Endothelial cell of umbilical vein (primary cell): Measurements from ENCODE around the gene SMKR1. TPM values are rescaled to one million over a fixed set of nuclear protein-coding genes. Genes with fewer than 3 reads are reported as not detected.

Experiments used
- BruUV-seq: library from RNA; stranded (reverse); fragments of 400-500 nt; replicated peaks from 2 replicates; lab custom pipeline; 2021; lab: Mats Ljungman, UMichigan
- CTCF ChIA-PET: fragments of 300-600, 350-600 bp; sonication (Branson Sonifier 250); formaldehyde crosslinking; loops from one replicate; lab custom pipeline; 2021; ENCODE audit warnings: antibody characterized with exemption, inconsistent platforms; lab: Charles Lee
- POLR2A ChIA-PET: fragments of 300-600, 350-600 bp; sonication (Branson Sonifier 250); formaldehyde crosslinking; loops from one replicate; lab custom pipeline; 2021; ENCODE audit warnings: antibody characterized with exemption, inconsistent platforms; lab: Charles Lee
- DNase-seq: peaks from one replicate; pipeline ENCODE4 v3.0.0-alpha.2; 2011; ENCODE audit warnings: low read depth, low spot score
- FAIRE-seq: peaks from 2 replicates; lab custom pipeline; 2011; peaks lifted over from hg19 to GRCh38; lab: Jason Lieb, UNC
- H2AFZ ChIP-seq: 2 replicates; pipeline ENCODE4 v1.6.0; 2012; ENCODE audit warnings: low read depth, low read length, control low read depth, inconsistent platforms
- H3K27ac ChIP-seq: 2 replicates; pipeline ENCODE4 v1.5.1; 2011; ENCODE audit warnings: low read depth, mild to moderate bottlenecking, control low read depth, low read length, moderate library complexity; ENCODE audit not compliant: insufficient read depth
- H3K27me3 ChIP-seq, 2 experiments: 2 replicates each; pipeline versions ENCODE4 v1.6.0 to v1.6.1; 2011; ENCODE audit warnings: low read length in 2 of 2, mixed read lengths in 1 of 2; ENCODE audit not compliant: control insufficient read depth in 2 of 2, insufficient read depth in 2 of 2
- H3K36me3 ChIP-seq, 2 experiments: 2 replicates in 1 of 2; 3 replicates in 1 of 2; pipeline ENCODE4 v1.5.1; 2011; ENCODE audit warnings: low read length in 2 of 2, mild to moderate bottlenecking in 1 of 2, moderate library complexity in 1 of 2; ENCODE audit not compliant: control insufficient read depth in 2 of 2, insufficient read depth in 2 of 2; ENCODE audit errors: extremely low read depth in 1 of 2
- H3K4me1 ChIP-seq: 3 replicates; pipeline ENCODE4 v1.5.1; 2011; ENCODE audit warnings: mild to moderate bottlenecking, low read length; ENCODE audit not compliant: control insufficient read depth, insufficient read depth; ENCODE audit errors: extremely low read depth
- H3K4me2 ChIP-seq: 2 replicates; pipeline ENCODE4 v1.6.1; 2011; ENCODE audit warnings: low read length, control low read depth, mixed read lengths; ENCODE audit not compliant: insufficient read depth
- H3K4me3 ChIP-seq, 3 experiments: fragments of 200-600 bp in 1 of 3; sonication (generic), shearing (Covaris generic) in 1 of 3; replicated peaks in 1 of 3; 2 replicates each; pipeline ENCODE4 v1.5.1; 2011 to 2016; ENCODE audit warnings: control low read depth in 3 of 3, low read length in 3 of 3, mild to moderate bottlenecking in 2 of 3, inconsistent platforms in 1 of 3, low read depth in 1 of 3, moderate library complexity in 1 of 3; ENCODE audit not compliant: insufficient read depth in 1 of 3
- H3K79me2 ChIP-seq: 2 replicates; pipeline ENCODE4 v1.6.0; 2012; ENCODE audit warnings: low read length, inconsistent platforms; ENCODE audit not compliant: control insufficient read depth, insufficient read depth
- H3K9ac ChIP-seq: replicated peaks from 2 replicates; pipeline ENCODE3; 2011; ENCODE audit warnings: low read length, control low read depth; ENCODE audit not compliant: insufficient read depth; ENCODE audit errors: extremely low read depth
- H3K9me1 ChIP-seq: replicated peaks from 3 replicates; pipeline ENCODE4 v1.6.0; 2011; ENCODE audit warnings: mild to moderate bottlenecking, low read length; ENCODE audit not compliant: control insufficient read depth, insufficient read depth; ENCODE audit errors: extremely low read depth
- H3K9me3 ChIP-seq: replicated peaks from 2 replicates; pipeline ENCODE4 v1.5.1; 2012; ENCODE audit warnings: low read length, inconsistent platforms; ENCODE audit not compliant: control insufficient read depth, insufficient read depth
- H4K20me1 ChIP-seq: replicated peaks from 2 replicates; pipeline ENCODE3; 2011; ENCODE audit warnings: mild to moderate bottlenecking, low read length; ENCODE audit not compliant: control insufficient read depth, insufficient read depth; ENCODE audit errors: extremely low read depth
- CTCF ChIP-seq, 2 donors: IDR thresholded peaks; 1 replicate in 1 of 2; 2 replicates in 1 of 2; pipeline ENCODE4 v1.5.1; 2011; ENCODE audit warnings: low read length in 2 of 2, mild to moderate bottlenecking in 2 of 2, moderate library complexity in 2 of 2, control low read depth in 1 of 2, inconsistent platforms in 1 of 2, low read depth in 1 of 2; ENCODE audit not compliant: insufficient read depth in 1 of 2; ENCODE audit errors: extremely low read depth in 1 of 2
- EZH2 ChIP-seq: IDR thresholded peaks from 2 replicates; pipeline ENCODE4 v1.6.1; 2012; ENCODE audit warnings: borderline replicate concordance, low read depth, mild to moderate bottlenecking, moderate library complexity, low read length, inconsistent platforms; ENCODE audit not compliant: severe bottlenecking
- FOS ChIP-seq: IDR thresholded peaks from 2 replicates; pipeline ENCODE4 v1.6.1; 2011; ENCODE audit warnings: mild to moderate bottlenecking, low read length, moderate library complexity, borderline replicate concordance; ENCODE audit not compliant: insufficient read depth
- GATA2 ChIP-seq: IDR thresholded peaks from 2 replicates; pipeline ENCODE4 v1.7.0; 2011; ENCODE audit warnings: low read depth, mild to moderate bottlenecking, moderate library complexity, mixed read lengths, low read length; ENCODE audit not compliant: insufficient read length, insufficient read depth
- JUN ChIP-seq: IDR thresholded peaks from 2 replicates; pipeline ENCODE4 v1.6.1; 2011; ENCODE audit warnings: borderline replicate concordance, low read depth; ENCODE audit not compliant: insufficient read length, insufficient read depth
- MYC ChIP-seq: IDR thresholded peaks from one replicate; pipeline ENCODE4 v1.6.1; 2011; ENCODE audit warnings: mild to moderate bottlenecking, low read depth, low read length
- POLR2A ChIP-seq: IDR thresholded peaks from 2 replicates; pipeline ENCODE4 v1.6.1; 2012; ENCODE audit warnings: low read depth, mild to moderate bottlenecking, control low read depth, low read length
- POLR2AphosphoS5 ChIP-seq: IDR thresholded peaks from 2 replicates; pipeline ENCODE4 v1.6.1; 2012; ENCODE audit warnings: low read depth, mild to moderate bottlenecking, control low read depth, low read length, moderate library complexity; ENCODE audit not compliant: insufficient read depth
- dilution Hi-C: fragments of 300-500 bp; cut with MboI; formaldehyde crosslinking; loops from one replicate; pipeline ENCODE4 v1.15.0; 2019; ENCODE audit warnings: low sequenced_read_pairs; ENCODE audit not compliant: extremely low pct_ligation_motif_present
- intact Hi-C: fragments of 100-400 bp; cut with micrococcal nuclease; formaldehyde crosslinking; loops from one replicate; pipeline ENCODE4 v1.10.0; 2022
- polyA plus RNA-seq, 4 experiments: library from polyadenylated mRNA; depleted of rRNA in 3 of 4; stranded (reverse) in 3 of 4; unstranded in 1 of 4; fragments of >200 nt; gene quantifications; 2 replicates each; pipeline versions ENCODE4 v1.2.1 to v1.2.3, GENCODE V29; 2011 to 2012; ENCODE audit warnings: missing spikeins in 1 of 4
- total RNA-seq: library from RNA; stranded (reverse); gene quantifications from 2 replicates; pipeline ENCODE4 v1.2.3, GENCODE V29; 2021
- TF ChIP-seq, protein P1 (sequence below): IDR thresholded peaks from 2 replicates; pipeline ENCODE4 v1.6.1; 2011; ENCODE audit not compliant: insufficient read depth, insufficient read length

SMKR1 gene
- total and polyA plus RNA-seq, 2 donors (not counting 3 experiments of a cell fraction or from before 2014, with no cell fraction given) = 0.64 TPM; not detected in 1

GRCh38 chr7:129556607-129557133 is 54.3 kb downstream of the SMKR1 start:
- Histone ChIP-seq H3K4me1 (no peaks in the 10 kb centered on the region), H4K20me1 (no peaks in the 10 kb centered on the region), H3K27me3 (peaks cover 5 to 16% of the 10 kb centered on the region in 2 experiments), H3K4me2 (no peak overlapping the region), H3K9me1 (no peaks in the 10 kb centered on the region), H3K9ac (no peak overlapping the region), H3K27ac (no peak overlapping the region), H3K9me3 (no peaks in the 10 kb centered on the region), H3K4me3 (no peak overlapping the region), H3K36me3 (no peaks in the 10 kb centered on the region), H2AFZ (no peak overlapping the region), H3K79me2 (no peaks in the 10 kb centered on the region)
- no TSS peak for BruUV-seq
- ChIA-PET CTCF (interaction anchor here (1.2 to 2.8 kb wide), 2 partner anchors 10 to 18 kb away, joined by 4 to 9 read pairs; no protein-coding TSS in a partner anchor), POLR2A (interaction anchor here (0.7 kb wide), 1 partner anchor 118 kb away, joined by 3 read pairs; no protein-coding TSS in a partner anchor)
- dilution Hi-C loops = no loop called here
- TF ChIP-seq EZH2 (no peak), POLR2AphosphoS5 (no peak), JUN (no peak), POLR2A (no peak), FOS (no peak), MYC (no peak), GATA2 (no peak), CTCF (IDR thresholded peaks at IDR 0.05; ENCODE audit: extremely low read depth in 1 of 2, insufficient read depth in 1 of 2, low read depth in 1 of 2, low read length in 2 of 2) (no peak)
- TF ChIP-seq, protein P1, sequence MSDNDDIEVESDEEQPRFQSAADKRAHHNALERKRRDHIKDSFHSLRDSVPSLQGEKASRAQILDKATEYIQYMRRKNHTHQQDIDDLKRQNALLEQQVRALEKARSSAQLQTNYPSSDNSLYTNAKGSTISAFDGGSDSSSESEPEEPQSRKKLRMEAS = no peak
- FAIRE-seq = no peak
- intact Hi-C loops = no loop called here
- DNase-seq = no peak
